WERI-Rb-1 (cell line): ENCODE data around the gene GATA5.

Experiments
- DNase-seq: peaks from one replicate; pipeline ENCODE4 v3.0.0-alpha.2; 2020
- H3K27ac ChIP-seq: fragments of 250-450 bp; sonication (Bioruptor Pico); 2 replicates; pipeline ENCODE4 v1.5.1; 2020; ENCODE audit warnings: mild to moderate bottlenecking, moderate library complexity
- H3K27me3 ChIP-seq: fragments of 250-450 bp; sonication (Bioruptor Pico); 2 replicates; pipeline ENCODE4 v1.5.1; 2021; ENCODE audit warnings: mild to moderate bottlenecking, low read depth, moderate library complexity; ENCODE audit not compliant: insufficient read depth, severe bottlenecking
- H3K36me3 ChIP-seq: fragments of 250-450 bp; sonication (Bioruptor Pico); 2 replicates; pipeline ENCODE4 v1.5.1; 2020; ENCODE audit warnings: mild to moderate bottlenecking, moderate library complexity
- H3K4me3 ChIP-seq: 2 replicates; pipeline ENCODE4 v1.5.1; 2011; ENCODE audit warnings: low read depth, mild to moderate bottlenecking, control low read depth, low read length
- H3K9me3 ChIP-seq: fragments of 250-450 bp; sonication (Bioruptor Pico); 2 replicates; pipeline ENCODE4 v1.5.1; 2021; ENCODE audit warnings: mild to moderate bottlenecking, moderate library complexity; ENCODE audit not compliant: severe bottlenecking
- CTCF ChIP-seq: IDR thresholded peaks from 2 replicates; pipeline ENCODE4 v1.5.1; 2011; ENCODE audit warnings: low read depth, mild to moderate bottlenecking, control low read depth, inconsistent platforms, low read length

GATA5 gene

GRCh38 chr20:62485062-62485700 is 9.4 kb upstream of the GATA5 start:
- H3K9me3 ChIP-seq = no peaks in the 10 kb centered on the region
- H3K36me3 ChIP-seq = no peaks in the 10 kb centered on the region
- H3K27me3 ChIP-seq = no peaks in the 10 kb centered on the region
- H3K4me3 ChIP-seq = no peak overlapping the region
- no peak for TF ChIP-seq CTCF
- peak overlapping the region; percentile 99 for H3K27ac ChIP-seq
- peak; percentile 46 for DNase-seq

- DNase-seq = no peak
- no peaks in the 10 kb centered on the region for H3K9me3 ChIP-seq
- peak overlapping the region; percentile 99; the same call in 1 of the 2 replicates for H3K27ac ChIP-seq
- no peaks in the 10 kb centered on the region for H3K36me3 ChIP-seq
- no peaks in the 10 kb centered on the region for H3K27me3 ChIP-seq
- TF ChIP-seq CTCF = no peak
- H3K4me3 ChIP-seq = no peak overlapping the region
Observed at GRCh38 chr20:62484478-62484877, 8.7 kb upstream of the GATA5 start.

GRCh38 chr20:62483613-62484458 is 8.0 kb upstream of the GATA5 start:
- Histone ChIP-seq H3K27me3 (no peaks in the 10 kb centered on the region), H3K9me3 (no peaks in the 10 kb centered on the region), H3K36me3 (no peaks in the 10 kb centered on the region), H3K27ac (no peak overlapping the region; the same call in 1 of the 2 replicates), H3K4me3 (no peak overlapping the region)
- DNase-seq = no peak
- no peak for TF ChIP-seq CTCF

GRCh38 chr20:62482974-62483373 is 7.2 kb upstream of the GATA5 start:
- H3K27me3 ChIP-seq = no peaks in the 10 kb centered on the region
- no peaks in the 10 kb centered on the region for H3K9me3 ChIP-seq
- no peak for DNase-seq
- no peak for TF ChIP-seq CTCF
- H3K36me3 ChIP-seq = no peaks in the 10 kb centered on the region
- no peak overlapping the region for H3K4me3 ChIP-seq
- H3K27ac ChIP-seq = peak overlapping the region; percentile 4; the same call in 1 of the 2 replicates

GRCh38 chr20:62482146-62482809 is 6.5 kb upstream of the GATA5 start:
- peak; percentile 42 for DNase-seq
- H3K36me3 ChIP-seq = no peaks in the 10 kb centered on the region
- peak overlapping the region; percentile 4; the same call in 1 of the 2 replicates for H3K27ac ChIP-seq
- no peaks in the 10 kb centered on the region for H3K27me3 ChIP-seq
- no peaks in the 10 kb centered on the region for H3K9me3 ChIP-seq
- no peak for TF ChIP-seq CTCF
- no peak overlapping the region for H3K4me3 ChIP-seq
